ENCODE measurements around the gene FANCD2. TPM values are rescaled to one million over a fixed set of nuclear protein-coding genes. Genes with fewer than 3 reads are reported as not detected.
"Not testable (repeated sequence)": the region's sequence is repeated elsewhere in the genome, so short reads cannot be mapped to it uniquely, and the experiment has no call there.

Gene FANCD2
- total and polyA plus RNA-seq, 2 donors (not counting 1 experiment from before 2014, with no cell fraction given) = 7.1 to 9.7 TPM

GRCh38 chr3:10017636-10018292 is 8.5 kb upstream of the FANCD2 start:
- H3K9ac ChIP-seq (ENCODE audit: insufficient read depth, low read length) = no peak overlapping the region
- no peak overlapping the region for H3K4me3 ChIP-seq (replicated peaks in 1 of 4; ENCODE audit: control extremely low read depth in 1 of 4, insufficient read depth in 1 of 4, low read depth in 3 of 4, low read length in 4 of 4)
- H3K27me3 ChIP-seq (ENCODE audit: control insufficient read depth, insufficient read depth, low read length) = no peaks in the 10 kb centered on the region
- H3K27ac ChIP-seq (ENCODE audit: insufficient read depth, low read length) = peak overlapping the region; percentile 65
- peak; percentile 65 to 82 for DNase-seq (ENCODE audit: low read depth in 2 of 2)
- H3K9me3 ChIP-seq (ENCODE audit: control insufficient read depth, insufficient read depth, low read depth, low read length) = no peaks in the 10 kb centered on the region
- H3K4me1 ChIP-seq (ENCODE audit: control insufficient read depth, extremely low read depth, insufficient read depth, low read length) = peaks cover 21% of the 10 kb centered on the region
- no peak overlapping the region for H2AFZ ChIP-seq (ENCODE audit: low read length)
- peaks cover 12% of the 10 kb centered on the region for H3K36me3 ChIP-seq (ENCODE audit: control insufficient read depth, insufficient read depth, low read length)
- no peak overlapping the region for H3K4me2 ChIP-seq (ENCODE audit: extremely low read depth, insufficient read depth, low read length)
- no peaks in the 10 kb centered on the region for H4K20me1 ChIP-seq (ENCODE audit: control insufficient read depth, extremely low read depth, insufficient read depth, low read length)
- peaks cover 3% of the 10 kb centered on the region for H3K79me2 ChIP-seq (ENCODE audit: control insufficient read depth, insufficient read depth, low read length)
- TF ChIP-seq CTCF (conservative IDR thresholded peaks at IDR 0.05 in 1 of 2, IDR thresholded peaks at IDR 0.05 in 1 of 2; ENCODE audit: low read depth in 1 of 2, low read length in 2 of 2) = no peak
- no peak for TF ChIP-seq EZH2 (IDR thresholded peaks at IDR 0.05; ENCODE audit: low read length, missing control alignments)

- H3K4me1 ChIP-seq (ENCODE audit: control insufficient read depth, extremely low read depth, insufficient read depth, low read length) = peaks cover 26% of the 10 kb centered on the region
- not testable (repeated sequence) for H3K27me3 ChIP-seq (ENCODE audit: control insufficient read depth, insufficient read depth, low read length); H3K4me3 ChIP-seq (replicated peaks in 1 of 4; ENCODE audit: control extremely low read depth in 1 of 4, insufficient read depth in 1 of 4, low read depth in 3 of 4, low read length in 4 of 4); H2AFZ ChIP-seq (ENCODE audit: low read length); H4K20me1 ChIP-seq (ENCODE audit: control insufficient read depth, extremely low read depth, insufficient read depth, low read length); H3K9ac ChIP-seq (ENCODE audit: insufficient read depth, low read length); DNase-seq (ENCODE audit: low read depth in 2 of 2); H3K79me2 ChIP-seq (ENCODE audit: control insufficient read depth, insufficient read depth, low read length); H3K9me3 ChIP-seq (ENCODE audit: control insufficient read depth, insufficient read depth, low read depth, low read length); H3K27ac ChIP-seq (ENCODE audit: insufficient read depth, low read length); H3K4me2 ChIP-seq (ENCODE audit: extremely low read depth, insufficient read depth, low read length)
- H3K36me3 ChIP-seq (ENCODE audit: control insufficient read depth, insufficient read depth, low read length) = peaks cover 12% of the 10 kb centered on the region
Observed at GRCh38 chr3:10018806-10019205, 7.4 kb upstream of the FANCD2 start.

- Histone ChIP-seq H3K79me2 (ENCODE audit: control insufficient read depth, insufficient read depth, low read length) (peaks cover 3% of the 10 kb centered on the region), H3K36me3 (ENCODE audit: control insufficient read depth, insufficient read depth, low read length) (peaks cover 12% of the 10 kb centered on the region), H4K20me1 (ENCODE audit: control insufficient read depth, extremely low read depth, insufficient read depth, low read length) (no peaks in the 10 kb centered on the region), H3K27me3 (ENCODE audit: control insufficient read depth, insufficient read depth, low read length) (no peaks in the 10 kb centered on the region), H3K9ac (ENCODE audit: insufficient read depth, low read length) (no peak overlapping the region), H3K9me3 (ENCODE audit: control insufficient read depth, insufficient read depth, low read depth, low read length) (no peaks in the 10 kb centered on the region), H2AFZ (ENCODE audit: low read length) (no peak overlapping the region), H3K4me1 (ENCODE audit: control insufficient read depth, extremely low read depth, insufficient read depth, low read length) (peaks cover 30% of the 10 kb centered on the region), H3K27ac (ENCODE audit: insufficient read depth, low read length) (no peak overlapping the region), H3K4me3 (replicated peaks in 1 of 4; ENCODE audit: control extremely low read depth in 1 of 4, insufficient read depth in 1 of 4, low read depth in 3 of 4, low read length in 4 of 4) (no peak overlapping the region), H3K4me2 (ENCODE audit: extremely low read depth, insufficient read depth, low read length) (no peak overlapping the region)
- DNase-seq (ENCODE audit: low read depth in 2 of 2) = no peak
- TF ChIP-seq EZH2 (IDR thresholded peaks at IDR 0.05; ENCODE audit: low read length, missing control alignments) = no peak
- TF ChIP-seq CTCF (conservative IDR thresholded peaks at IDR 0.05 in 1 of 2, IDR thresholded peaks at IDR 0.05 in 1 of 2; ENCODE audit: low read depth in 1 of 2, low read length in 2 of 2) = no peak
Observed at GRCh38 chr3:10019326-10019725, 6.9 kb upstream of the FANCD2 start.
